ENCODE results near the gene RIC3. TPM values are rescaled to one million over a fixed set of nuclear protein-coding genes. Genes with fewer than 3 reads are reported as not detected.

RIC3 gene
- total RNA-seq, 1 donor: 5.7 TPM

- peak in 1 of 3 donors; percentile 43 for DNase-seq (ENCODE audit: low read depth in 2 of 3, low spot score in 2 of 3)
These were observed 98.3 kb downstream of the RIC3 start for GRCh38 chr11:8070417-8071115.

GRCh38 chr11:8069771-8070170, 99.1 kb downstream of the RIC3 start:
- no peak for DNase-seq (ENCODE audit: low read depth in 2 of 3, low spot score in 2 of 3)

DNA sequence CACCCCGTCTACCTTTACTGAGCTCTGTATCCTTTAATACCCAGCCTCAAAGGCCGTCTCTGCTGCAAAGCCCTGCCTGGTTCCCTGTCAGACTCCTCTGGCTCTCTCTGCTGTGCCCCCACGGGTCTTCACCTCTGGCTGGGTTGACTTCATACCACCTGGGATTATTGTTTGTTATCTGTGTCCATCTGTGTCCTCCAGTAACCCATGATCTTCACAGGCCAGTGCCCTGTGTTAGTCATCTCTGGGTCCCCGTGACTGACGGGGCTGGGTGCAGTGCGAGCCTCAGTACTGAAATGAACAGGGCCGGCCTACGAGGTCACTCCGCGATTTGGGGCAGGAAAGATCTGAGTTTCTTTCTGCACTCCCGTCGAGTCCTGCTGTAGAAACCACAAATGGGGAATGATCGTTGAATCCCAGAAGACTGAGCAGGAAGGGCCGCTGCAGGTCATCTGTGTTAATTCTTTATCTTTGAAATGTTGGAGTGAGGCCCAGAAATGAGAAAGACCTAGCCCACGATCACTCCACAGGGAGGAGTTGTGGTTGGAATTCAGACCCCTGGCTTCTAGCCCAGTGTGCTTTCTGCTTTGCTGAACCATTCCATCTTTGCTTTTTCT, 100.1 kb downstream of the RIC3 start:
- no peak for DNase-seq (ENCODE audit: low read depth in 2 of 3, low spot score in 2 of 3)

DNA sequence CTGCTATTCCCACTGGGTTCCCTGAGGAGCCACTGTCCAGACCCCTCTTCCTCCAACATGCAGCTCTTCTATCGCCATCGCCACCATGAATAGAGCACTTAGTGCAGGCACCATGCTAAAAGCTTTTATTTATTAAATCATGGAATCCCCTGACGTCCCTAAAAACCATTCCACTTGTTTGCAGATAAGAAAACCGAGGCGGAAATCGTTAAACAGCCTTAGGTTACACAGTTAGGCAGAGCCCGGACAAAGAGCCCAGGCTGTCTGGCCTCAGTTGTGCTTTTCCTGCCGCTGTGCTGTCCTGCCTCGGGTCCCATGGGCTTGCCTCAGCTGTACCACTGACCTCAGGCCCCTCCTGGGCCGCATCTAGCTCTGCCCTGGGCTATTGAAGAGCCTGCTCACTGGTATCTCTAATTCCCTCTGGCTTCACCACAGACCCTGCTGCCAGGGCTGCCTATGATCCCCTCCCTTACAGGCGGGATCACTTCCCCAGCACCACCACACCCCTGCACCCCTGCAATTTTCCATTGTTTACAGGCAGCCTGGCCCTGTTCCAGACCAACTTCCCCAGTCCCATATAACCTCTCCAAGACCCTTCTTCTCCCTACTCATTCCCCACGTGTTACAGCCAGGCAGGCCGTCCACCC, 100.8 kb downstream of the RIC3 start:
- DNase-seq (ENCODE audit: low read depth in 2 of 3, low spot score in 2 of 3): no peak

DNA sequence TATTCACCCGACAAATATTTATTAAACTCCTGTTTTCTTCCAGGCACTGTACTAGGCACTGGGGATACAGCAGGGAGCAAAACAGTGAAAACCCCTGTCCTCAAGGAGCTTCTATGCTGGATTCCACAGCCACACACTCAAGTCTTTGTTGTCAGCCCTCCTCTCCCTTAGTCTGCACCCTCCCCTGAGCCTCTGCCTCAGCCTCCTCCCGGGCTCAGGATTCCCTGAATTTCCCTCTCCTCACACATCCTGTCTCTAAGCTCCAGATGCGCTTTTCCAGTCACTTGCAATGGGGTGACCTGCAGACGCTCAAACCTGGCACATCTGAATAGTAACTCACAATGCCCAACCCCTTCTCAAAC, 101.3 kb downstream of the RIC3 start:
- no peak for DNase-seq (ENCODE audit: low read depth in 2 of 3, low spot score in 2 of 3)

DNA sequence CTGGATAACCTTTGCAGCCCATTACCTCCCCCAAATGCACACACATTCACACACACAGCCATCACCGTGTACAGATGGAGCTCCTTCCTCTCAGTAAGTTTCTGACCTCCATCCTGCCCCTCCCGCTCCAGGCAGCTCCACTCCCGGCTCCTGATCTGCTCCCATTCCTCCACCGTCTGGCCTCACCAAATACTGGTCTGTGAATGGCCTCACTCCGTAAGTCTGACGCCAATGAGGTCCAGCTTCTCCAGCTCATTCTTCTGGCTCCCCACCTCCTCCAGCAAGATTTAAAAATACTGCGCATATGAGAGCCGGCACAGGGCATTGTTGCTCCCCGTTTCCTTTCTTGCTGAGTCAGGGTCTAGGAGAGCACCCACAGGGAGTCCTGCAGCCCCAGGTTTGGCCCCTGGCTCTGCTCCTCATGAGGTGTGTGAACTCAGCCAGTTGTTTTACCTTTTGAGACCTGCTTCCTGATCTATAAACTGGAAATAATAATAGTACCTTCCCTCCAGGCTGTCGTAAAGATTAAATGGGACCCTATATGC, 101.8 kb downstream of the RIC3 start:
- no peak for DNase-seq (ENCODE audit: low read depth in 2 of 3, low spot score in 2 of 3)

GRCh38 chr11:8066036-8066910, 102.6 kb downstream of the RIC3 start:
- DNase-seq (ENCODE audit: low read depth in 2 of 3, low spot score in 2 of 3): no peak

GRCh38 chr11:8065031-8065430, 103.8 kb downstream of the RIC3 start:
- DNase-seq (ENCODE audit: low read depth in 2 of 3, low spot score in 2 of 3): no peak

DNA sequence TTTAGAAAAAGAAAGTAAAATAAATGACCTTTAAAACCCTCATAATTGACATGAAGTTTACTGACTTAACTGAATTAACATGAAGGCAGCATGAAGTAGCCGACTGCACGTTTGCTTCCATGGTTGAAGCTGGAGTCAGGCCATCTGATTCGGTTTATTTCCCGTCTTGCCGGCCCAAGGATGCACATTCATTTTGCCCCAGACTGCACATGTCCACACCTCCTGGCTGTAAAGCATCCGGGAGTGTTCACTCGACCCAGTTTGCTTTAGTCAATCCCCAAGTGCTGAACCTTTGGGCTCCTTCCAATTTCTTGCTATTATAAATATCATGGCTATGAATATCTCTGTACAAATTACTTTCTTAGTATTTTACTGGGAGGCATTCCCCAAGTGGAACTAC, 105.5 kb downstream of the RIC3 start:
- no peak for DNase-seq (ENCODE audit: low read depth in 2 of 3, low spot score in 2 of 3)

GRCh38 chr11:8062781-8063257, 106.0 kb downstream of the RIC3 start:
- no peak for DNase-seq (ENCODE audit: low read depth in 2 of 3, low spot score in 2 of 3)

DNA sequence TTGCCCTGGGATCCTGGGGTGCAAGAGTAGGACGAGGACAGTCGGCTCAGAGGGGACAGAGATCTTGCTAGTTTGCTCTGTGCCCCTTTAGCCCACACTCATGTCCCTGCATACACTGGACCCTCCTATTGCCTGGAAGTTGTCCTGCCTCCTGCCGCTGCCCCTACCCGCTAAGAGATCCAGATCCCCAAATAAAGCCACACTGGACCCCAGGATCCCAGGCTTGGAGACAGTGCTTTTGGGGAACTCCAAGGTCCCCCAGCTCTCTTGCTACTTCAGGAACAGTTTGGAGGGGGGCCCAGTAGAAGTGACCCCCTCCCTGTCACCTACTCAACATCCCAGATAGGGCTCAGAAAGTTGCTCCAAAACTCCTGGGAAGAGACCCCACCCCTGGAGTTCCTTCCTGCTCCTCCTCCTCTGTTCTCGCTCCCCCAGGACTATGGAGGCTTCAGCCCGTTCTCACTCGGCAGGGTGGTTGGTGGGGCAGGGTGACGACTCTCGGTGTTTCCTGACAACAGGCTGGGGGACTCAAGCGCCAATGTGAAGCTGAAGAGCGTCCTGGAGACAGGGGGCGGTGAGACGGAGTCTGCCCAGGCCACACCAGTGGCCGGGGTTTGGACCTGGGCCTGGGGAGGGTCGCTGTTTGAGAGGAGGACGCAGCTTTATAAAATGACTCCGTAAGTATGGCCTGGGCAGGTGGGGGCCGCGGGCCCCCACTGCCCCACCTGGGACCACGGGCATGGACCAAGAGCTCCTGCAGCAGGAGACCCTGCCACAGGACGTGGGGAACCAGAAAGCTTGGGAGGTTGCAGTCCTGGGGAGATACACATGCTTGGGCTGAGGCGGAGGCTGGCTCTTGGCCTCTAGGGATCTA, 107.0 kb downstream of the RIC3 start:
- DNase-seq (ENCODE audit: low read depth in 2 of 3, low spot score in 2 of 3): no peak

DNA sequence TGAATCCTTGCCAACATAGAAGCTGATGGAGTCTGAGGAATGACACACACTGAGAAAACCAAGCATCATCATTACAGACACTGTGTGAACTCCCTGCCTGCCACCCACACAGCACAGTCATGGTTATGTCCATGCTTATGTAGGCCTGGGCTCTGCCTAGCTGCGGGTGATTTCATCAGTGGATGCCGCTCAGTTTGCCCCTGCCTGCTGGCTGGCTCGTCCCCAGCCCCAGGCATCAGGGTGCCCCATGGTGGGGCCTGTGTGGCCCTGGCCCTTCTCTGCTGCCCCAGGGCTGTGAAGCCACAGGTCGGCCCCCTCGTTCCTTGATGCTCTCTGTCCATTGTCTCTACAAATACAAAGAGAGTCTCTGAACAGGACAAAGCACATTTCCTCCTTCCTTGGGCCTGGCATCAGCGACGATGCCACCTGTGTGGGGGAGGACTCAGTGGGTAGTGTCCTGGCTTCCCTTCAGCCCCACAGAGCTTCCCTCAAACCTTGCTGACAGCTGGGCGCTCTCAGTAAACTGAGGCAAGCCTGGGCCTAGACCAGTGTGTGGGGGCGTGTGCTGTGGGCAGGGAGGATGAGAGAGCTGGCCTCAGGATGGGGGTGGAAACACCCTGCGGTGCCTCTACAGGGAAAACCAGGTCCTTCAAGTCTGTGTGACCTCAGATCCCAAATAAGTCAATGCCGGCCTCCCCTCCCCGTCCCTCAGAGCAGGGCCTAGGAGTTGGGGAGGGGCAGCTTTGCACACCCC, 107.8 kb downstream of the RIC3 start:
- no peak for DNase-seq (ENCODE audit: low read depth in 2 of 3, low spot score in 2 of 3)

DNA sequence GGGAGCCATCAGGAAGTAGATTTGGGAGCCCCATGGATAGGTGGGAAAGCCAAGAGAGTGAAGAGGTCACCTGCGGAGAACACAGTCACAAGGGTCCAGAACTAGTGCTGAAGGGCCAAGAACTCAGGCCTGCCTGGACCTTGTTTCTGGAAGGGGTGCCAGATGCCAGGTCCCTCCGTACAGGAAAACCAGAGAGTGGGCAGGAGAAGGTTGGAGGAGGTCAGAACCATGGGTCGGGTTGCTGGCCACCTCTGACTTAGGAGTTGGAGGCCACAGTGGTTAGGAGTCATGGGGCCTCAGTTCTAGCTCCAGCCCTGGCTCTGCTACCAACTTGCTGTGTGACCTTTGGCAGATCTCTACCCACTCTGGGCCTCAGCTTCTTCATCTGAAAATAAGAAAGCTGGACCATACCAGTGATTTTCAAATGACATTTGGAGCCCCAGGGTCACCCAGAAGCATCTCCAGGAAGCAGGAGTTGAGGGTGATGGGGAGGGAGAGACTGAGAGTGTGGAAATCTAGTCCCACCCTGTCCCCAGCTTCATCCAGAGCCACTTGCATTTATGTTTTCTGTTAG, 108.6 kb downstream of the RIC3 start:
- no peak for DNase-seq (ENCODE audit: low read depth in 2 of 3, low spot score in 2 of 3)

DNA sequence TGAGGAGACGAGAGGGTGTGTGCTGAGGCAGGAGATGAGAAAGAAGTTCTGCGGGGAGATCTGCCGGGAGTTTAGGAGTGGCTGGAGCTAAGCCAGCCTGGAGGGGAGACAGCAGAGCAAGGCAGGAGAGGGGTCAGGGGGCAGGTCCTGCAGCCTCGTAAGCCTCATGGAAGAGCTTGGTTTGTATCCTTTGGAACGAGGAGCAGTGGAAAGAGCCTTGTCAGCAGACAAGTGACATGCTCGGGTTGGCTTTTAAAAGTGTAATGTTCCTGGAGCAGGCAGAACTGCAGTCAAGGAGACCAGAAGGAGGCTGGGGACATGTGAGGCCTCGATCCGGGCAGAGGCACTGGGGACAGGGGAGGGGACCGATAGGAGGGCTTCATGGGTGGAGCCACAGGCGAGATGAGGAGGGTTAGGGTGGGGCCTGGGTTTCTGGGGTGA, 109.2 kb downstream of the RIC3 start:
- DNase-seq (ENCODE audit: low read depth in 2 of 3, low spot score in 2 of 3): no peak

GRCh38 chr11:8059030-8059429, 109.8 kb downstream of the RIC3 start:
- DNase-seq (ENCODE audit: low read depth in 2 of 3, low spot score in 2 of 3): no peak

DNA sequence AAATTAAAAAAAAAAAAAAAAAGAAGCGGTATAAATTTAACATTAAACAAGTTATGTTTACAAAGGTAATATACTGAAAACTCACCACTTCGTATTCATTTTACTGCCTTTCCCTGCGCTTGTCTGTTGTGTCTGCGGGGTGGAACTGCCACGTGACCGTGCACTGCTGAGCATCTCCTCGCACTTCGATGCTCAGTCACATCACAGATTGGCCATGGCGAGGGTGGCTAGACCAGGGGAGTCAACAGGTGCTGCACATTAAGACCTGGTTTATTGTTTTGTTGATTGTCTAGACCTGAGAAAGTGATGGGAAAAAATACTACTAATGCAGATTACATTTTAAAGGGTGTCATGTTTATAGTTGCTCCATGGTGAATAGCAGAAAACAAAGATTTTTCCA, 110.6 kb downstream of the RIC3 start:
- no peak for DNase-seq (ENCODE audit: low read depth in 2 of 3, low spot score in 2 of 3)

DNA sequence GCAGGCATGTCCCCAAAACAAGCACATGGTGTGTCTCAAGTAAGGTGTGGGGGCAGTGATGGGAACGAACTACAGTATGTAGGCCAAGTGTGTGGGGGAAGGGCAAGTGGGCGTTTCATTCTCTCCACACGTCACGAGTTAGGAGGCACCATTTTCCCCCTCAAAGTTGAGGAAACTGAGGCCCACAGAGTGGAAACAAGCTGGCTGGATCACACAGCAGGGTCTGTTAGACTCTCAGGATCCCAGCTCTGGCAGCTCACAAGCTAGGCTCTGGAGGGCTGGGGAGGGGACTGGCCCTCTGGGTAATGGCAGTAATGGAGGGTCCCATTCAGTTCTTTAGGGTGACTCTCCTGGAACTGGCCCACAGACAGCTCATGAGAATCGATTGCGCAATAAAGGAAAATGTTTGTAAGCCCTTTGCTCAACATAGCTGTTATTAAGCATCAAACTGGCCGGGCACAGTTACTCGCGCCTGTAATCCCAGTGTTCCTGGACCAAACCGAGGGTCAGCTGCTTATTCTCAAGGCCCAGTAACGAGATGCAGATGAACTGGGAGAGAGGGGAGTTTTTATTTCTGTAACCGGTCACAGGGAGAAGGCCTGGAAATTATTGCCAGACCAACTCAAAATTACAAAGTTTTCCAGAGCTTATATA, 111.9 kb downstream of the RIC3 start:
- DNase-seq (ENCODE audit: low read depth in 2 of 3, low spot score in 2 of 3): no peak

Measured in hematopoietic multipotent progenitor cell (in vitro differentiated cells).